ENCODE measurements around the gene CACTIN.
"Not testable (repeated sequence)": the region's sequence is repeated elsewhere in the genome, so short reads cannot be mapped to it uniquely, and the experiment has no call there.

The CACTIN gene

DNA sequence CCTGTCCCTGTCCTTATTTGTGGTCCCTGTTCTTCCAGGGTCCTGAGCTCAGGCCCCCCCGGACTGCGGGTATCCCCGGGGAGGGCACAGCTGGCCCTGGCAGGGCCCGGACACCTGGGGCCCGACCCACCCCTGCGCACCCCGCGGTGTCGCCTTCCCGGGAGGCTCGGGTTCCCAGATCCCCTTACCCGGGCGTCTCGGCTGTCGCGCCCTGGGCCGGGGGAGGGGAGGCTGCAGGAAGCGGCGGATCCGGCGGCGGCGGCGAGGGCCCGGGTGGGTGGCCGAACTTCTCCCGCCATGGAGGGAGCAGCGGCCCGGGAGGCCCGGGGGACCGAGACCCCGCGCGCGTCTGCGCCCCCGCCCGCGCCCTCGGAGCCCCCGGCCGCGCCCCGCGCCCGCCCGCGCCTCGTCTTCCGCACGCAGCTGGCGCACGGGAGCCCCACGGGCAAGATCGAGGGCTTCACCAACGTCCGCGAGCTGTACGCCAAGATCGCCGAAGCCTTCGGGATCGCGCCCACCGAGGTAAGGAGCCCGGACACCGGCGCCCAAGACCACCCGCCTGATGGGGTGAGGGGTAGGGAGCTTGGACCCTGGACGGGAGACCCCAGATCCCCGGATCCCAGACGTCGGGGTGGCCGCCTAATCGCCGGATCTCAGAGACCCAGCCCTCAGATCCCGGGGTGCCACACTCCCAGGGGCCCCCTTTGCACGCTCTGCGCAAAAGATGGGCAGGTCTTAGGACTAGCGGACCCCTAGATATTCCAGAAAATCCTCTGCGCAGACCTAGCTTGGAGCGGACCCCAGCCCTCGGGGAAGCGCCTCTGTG lies 41.1 kb downstream of the CACTIN start, which contains the start of gene GIPC3:
Gene GIPC3 (plus strand): TSS at position 178 of the 826 bp plus-strand sequence. CDS start 120 bp downstream, at position 298.
- no peak for DNase-seq

DNA sequence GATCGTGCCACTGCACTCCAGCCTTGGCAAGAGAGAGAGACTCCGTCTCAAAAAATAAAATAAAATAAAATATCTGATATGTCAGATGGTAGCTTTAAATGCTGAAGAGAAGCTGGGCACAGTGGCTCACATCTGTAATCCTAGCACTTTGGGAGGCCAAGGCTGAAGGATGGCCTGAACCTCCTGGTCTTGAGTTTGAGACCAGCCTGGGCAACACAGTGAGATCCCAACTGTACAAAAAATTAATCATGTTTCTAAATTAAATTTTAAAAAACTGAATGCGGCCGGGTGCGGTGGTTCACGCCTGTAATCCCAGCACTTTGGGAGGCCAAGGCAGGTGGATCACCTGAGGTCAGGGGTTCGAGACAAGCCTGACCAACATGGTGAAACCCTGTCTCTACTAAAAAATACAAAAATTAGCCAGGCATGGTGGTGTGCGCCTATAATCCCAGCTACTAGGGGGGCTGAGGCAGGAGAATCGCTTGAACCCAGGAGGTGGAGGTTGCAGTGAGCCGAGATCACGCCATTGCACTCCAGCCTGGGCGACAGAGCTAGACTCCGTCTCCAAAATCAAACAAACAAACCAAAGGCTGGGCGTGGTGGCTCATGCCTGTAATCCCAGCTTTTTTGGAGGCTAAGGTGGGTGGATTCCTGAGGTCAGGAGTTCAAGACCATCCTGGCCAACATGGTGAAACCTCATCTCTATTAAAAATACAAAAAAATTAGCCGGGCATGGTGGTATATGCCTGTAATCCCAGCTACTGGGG lies 42.4 kb downstream of the CACTIN start:
- DNase-seq = not testable (repeated sequence)

DNA sequence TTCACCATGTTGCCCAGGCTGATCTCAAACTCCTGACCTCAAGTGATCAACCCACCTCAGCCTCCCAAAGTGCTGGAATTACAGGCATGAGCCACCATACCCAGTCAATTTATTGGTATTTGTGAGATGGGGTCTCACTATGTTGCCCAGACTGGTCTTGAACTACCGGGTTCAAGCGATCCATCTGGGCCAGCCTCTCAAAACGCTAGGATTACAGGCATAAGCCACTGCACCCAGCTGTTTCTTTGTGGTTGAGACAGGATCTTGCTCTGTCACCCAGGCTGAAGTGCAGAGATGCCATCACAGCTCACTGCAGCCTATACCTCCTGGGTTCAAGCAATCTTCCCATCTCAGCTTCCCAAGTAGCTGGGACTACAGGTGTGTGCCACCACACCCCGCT lies 44.8 kb downstream of the CACTIN start:
- DNase-seq = not testable (repeated sequence)

DNA sequence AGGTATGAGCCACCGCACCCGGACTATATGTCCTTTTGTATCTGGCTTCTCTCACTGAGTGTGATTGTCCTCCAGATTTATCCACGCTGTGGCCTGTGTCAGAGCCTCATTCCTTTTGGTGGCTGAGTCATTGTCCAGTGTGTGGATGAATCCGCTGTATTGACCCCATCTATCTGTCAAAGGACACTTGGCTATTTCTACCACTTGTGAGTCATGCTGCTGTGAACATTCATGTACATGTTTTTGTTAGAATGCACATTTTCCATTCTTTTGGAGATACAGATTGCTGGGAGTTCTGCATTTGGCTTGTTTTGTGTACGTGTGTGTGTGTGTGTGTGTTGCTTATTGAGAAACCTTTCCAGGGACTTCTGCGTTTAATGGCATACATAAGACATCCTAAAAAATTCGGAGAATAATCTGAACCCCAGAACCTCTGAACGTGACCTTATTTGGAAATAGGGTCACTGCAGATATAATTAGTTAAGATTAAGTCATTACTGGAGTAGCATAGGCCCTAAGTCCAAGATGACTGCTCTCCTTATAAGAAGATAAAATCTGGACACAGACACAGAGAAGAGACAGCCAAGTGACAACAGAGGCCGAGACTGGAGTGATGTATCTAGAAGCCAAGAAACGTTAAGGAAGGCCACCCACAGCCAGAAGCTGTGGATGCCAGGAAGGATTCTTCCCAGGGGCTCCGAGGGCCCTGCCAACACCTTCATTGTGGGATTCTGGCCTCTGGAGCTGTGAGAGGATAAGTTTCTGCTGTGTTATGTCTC lies 46.2 kb downstream of the CACTIN start:
- DNase-seq = no peak

DNA sequence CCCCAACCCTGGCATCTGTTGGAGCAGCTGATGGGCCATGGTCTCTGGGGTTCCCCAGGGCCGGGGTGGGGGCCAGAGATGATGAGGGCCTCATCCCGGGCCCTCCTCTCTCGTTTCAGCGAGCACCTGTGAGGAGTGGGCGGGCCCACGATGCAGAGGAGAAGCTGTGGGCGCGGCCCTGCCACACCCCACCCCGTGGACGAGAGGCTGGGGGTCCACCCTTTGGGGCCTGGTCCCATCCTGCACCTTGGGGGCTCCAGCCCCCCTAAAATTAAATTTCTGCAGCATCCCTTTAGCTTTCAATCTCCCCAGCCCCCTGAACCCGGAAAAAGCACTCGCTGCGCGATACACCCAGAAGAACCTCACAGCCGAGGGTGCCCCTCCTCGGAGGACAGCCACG lies 48.2 kb downstream of the CACTIN start:
- DNase-seq = no peak

DNA sequence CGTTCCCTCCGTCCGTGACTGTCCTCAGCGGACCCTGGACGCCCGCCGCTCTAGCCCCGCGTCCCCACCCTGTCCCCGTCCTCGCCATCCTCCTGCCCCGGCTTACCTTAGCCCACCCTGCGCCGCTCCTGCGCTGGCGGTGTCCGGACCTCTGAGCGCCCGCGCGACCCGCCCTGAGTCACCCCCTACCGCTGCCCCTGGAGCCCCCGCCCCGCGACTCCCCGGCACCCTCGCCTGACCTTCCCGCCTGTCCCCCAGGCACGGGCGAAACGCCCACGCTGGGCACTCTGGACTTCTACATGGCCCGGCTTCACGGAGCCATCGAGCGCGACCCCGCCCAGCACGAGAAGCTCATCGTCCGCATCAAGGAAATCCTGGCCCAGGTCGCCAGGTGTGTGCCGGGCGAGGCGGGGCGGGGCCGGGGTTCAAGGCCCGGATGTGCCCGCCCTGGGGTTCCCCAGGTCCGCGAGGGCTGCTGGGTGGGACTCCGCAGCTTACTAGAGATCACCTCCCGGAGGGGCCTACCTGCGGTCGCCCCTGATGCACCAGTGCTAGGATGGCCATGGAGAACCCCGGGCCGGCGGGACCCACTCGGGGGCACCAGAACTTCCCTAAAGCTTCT lies 48.8 kb downstream of the CACTIN start:
- DNase-seq = no peak

DNA sequence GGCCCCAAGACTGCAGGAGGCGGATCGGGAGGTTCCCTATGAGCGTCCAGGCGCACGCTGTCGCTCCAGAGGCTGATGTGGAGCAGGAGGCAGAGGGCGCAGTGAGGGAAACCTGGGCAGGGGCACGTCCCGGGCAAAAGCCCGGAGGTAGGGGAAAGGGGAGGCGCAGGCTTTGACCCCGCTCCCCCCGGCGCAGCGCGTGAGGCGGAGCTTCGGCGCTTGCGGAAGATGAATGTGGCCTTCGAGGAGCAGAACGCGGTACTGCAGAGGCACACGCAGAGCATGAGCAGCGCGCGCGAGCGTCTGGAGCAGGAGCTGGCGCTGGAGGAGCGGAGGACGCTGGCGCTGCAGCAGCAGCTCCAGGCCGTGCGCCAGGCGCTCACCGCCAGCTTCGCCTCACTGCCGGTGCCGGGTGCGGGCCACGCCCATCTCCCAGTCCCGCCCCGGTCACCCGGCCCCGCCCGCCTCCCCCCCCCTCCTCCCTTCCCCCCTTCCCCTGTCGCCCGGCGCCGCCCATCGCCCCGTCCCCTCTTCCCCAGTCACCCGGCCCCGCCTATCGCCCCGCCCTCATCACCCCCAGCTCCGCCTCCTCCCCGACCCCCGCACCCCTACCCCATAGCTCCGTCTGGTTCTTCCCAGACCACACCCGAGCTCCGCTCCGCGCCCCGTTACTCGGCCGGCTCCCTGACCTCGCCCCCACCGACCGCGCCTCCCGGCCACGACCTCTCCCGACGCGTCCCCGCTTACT lies 49.7 kb downstream of the CACTIN start:
- peak; percentile 82 for DNase-seq

DNA sequence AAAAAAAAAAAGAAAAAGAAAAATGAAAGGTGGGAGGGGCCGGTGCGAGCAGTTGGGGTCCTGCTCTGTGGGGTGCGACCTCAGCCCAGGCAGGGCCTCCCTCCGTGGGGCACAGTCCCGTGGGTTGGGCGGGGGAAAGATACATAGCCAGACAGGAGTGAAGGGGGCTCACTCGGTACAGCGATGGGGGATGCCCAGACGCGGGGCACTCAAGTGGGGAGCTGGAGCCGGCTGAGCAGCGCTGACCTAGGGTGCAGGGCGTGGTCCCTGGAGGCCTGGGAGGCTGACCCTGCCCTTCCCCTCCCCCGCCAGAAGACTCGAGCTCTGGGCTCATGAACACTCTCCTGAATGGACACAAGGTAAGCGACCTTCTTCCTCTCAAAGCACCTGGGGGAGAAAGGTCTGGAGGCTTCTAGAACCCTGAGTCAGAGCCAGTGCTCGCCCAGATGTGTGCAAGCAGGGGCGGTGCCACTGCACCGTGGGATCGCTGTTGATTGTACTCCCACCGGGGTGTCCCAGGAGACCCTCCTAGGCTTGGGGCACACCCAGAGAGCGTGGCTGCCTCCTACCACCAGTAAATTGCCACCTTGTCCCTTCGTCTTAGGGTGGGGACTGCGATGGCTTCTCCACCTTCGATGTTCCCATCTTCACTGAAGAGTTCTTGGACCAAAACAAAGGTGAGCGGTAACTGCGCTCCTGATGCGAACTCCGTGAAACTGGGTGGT lies 50.5 kb downstream of the CACTIN start:
- DNase-seq = no peak

DNA sequence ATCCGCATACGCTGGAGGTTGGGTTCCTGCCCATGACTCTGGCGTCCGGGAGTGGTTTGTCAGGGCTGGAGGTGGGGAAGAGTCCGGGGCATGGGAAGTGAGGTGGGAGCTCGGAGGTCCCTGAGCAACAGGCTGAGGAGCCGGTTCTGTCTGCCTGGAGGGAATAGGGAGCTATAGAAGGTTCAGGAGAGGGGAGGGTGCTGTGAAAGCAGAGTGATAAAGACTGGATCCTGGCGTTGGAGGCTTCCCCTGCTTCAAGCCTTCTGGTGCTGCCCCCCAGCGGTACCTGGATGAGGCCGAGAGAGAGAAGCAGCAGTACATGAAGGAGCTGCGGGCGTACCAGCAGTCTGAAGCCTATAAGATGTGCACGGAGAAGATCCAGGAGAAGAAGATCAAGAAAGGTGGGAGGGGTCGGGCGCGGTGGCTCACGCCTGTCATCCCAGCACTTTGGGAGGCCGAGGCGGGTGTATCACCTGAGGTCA lies 51.3 kb downstream of the CACTIN start:
- DNase-seq = no peak

DNA sequence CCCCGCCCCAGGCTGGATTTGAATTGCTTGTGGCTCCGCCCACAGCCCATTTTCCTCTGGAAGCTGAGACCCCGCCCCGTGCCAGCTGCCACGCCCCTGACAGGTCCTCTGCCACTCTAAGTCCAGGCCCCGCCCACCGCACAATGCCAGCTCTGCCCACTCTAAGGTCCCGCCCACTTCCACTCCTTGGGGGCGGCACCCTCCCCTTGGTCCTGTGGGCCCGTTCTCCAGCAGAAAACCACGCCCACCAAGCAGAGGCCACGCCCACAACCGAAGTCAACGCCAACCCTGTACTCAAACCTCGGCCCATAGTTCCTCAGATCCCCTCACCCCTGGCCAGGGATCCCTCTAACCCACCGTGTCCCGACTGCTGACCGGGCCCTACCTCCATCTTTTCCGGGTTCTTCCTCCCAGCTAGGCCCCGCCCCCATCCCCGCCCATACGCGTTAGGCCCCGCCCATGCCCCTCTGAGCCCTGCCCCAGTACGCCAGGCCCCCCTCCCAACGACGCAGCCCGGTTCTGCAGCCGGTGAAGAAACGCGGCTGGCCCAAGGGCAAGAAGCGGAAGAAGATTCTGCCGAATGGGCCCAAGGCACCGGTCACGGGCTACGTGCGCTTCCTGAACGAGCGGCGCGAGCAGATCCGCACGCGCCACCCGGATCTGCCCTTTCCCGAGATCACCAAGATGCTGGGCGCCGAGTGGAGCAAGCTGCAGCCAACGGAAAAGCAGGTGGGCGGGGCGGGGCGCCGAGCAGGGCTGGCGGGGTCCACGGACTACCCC lies 52.5 kb downstream of the CACTIN start:
- DNase-seq = peak; percentile 83

DNA sequence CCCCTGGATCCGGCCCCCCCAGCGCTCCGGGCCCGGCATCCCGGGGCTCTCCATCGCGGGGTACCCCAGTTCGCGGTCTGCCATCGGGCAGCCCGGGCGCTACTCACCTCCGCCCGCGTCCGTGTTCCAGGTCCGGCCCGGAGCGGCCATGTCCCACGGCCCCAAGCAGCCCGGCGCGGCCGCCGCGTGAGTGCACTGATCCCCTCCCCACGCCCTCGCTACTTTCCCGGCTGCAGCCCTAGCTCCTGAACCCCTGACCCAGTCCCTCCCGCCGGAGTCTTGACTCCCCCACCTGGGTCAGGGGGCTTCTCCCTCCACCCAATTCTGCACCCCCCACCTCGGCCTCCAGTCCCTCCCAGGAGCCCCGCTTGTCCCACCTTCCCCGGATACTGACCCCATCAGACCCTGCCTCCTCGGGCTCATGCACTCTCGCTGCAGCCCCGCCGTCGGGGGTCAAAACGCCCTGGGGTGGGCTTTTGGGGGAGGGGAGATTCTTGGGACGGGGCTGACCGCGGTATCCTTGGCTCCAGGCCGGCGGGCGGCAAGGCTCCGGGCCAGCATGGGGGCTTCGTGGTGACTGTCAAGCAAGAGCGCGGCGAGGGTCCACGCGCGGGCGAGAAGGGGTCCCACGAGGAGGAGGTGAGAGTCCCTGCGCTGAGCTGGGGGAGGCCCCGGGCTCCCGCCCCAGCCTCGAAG lies 53.3 kb downstream of the CACTIN start:
- DNase-seq = no peak

DNA sequence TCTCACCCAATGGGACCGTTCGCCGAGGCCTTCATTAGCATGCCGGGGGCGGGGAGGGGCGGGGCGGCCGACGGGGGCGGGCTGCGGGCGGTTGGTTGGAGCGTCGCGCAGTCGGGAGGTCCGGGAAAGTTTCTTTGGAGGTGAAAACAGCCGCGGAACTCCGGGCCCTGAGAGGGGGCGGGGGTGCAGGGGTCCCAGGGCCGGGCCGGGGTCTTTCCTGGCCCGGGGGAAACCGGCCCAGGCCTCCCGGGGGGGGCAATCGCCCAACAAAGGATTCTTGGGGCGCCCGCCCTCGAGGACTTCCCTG lies 53.8 kb downstream of the CACTIN start, which contains the start of gene HMG20B:
Gene HMG20B (plus strand): TSS at position 90 of the 307 bp plus-strand sequence. CDS start 366 bp downstream, outside the sequence.
- no peak for DNase-seq

DNA sequence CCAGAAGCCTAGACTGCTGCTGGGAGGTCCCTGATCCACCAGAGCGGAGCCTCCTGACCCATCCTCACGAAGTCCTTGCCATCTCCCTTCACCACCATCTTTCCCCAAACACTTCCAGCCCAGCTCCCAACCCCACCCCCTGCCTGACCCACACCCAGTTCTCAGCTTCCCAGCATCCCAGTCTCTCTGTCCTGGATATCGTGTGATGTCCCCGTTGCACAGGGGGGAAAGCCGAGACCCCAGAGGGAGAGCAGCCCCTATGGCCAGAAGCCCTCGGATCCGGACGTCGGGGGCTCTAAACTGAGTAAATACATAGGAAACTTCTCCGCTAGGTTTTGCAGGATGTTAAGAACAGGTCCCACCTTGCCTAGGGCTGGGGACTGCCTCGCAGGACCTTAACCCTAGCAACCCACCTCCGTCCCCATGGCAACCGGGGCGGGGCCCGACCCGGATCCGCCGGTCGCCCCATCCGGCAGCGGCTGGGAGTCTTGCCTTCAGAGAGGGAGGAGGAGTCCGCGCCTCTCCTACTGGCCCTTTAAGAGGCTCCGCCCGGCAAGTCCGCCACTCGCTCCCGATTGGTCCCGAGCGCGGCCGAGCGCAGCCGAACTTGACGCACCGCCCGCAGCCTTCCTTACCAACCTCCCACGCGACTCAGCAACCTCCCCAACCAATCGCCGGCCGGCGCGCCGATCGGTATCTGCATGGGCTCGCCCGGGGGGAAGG lies 54.3 kb downstream of the CACTIN start:
- peak; percentile 99 for DNase-seq

DNA sequence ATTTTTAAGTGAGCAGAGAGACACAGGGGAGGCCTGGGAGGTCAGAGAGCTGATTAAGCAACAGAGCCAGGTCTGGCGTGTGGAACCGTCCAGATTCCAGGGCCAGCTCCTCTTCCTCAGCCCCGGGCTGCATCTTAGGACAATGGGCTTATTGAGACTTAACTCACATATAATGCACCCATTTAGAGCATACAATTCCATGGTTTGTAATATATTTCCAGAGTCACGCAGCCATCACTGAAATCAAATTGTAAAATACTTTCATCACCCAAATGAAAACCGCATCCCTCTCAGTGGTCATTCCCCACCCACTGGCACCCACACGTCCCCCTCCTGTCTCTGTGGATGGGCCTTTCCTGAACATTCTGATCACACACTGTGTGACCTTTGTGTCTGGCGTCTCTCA lies 56.0 kb downstream of the CACTIN start:
- no peak for DNase-seq

DNA sequence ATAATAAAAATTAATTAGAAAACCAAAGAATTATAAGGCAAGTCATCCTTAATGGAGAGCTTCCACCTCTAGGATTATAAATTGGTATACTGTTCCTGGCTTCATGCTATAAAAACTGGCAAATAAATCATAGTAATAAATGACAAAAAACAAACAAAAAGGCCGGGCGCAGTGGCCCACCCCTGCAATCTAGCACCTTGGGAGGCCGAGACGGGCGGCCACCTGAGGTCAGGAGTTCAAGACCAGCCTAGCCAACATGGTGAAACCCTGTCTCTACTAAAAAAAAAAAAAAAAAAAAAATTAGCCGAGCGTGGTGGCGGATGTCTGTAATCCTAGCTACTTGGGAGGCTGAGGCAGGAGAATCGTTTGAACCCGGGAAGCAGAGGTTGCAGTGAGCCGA lies 56.5 kb downstream of the CACTIN start:
- DNase-seq = not testable (repeated sequence)

DNA sequence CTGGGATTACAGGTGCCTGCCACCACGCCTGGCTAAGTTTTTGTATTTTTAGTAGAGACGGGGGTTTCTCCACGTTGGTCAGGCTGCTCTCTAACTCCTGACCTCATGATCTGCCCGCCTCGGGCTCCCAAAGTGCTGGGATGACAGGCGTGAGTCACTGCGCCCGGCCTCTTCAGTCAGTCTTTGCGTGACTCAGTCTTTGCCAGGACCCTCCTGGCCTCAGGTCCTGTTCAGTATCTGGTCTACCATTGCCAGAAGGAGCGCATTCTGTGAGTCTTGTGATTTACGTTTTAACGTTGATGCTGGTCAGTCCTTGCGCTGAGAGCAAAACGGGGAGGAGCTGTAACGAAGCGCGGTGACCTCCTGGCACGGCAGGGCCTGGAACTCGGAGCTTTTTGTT lies 61.5 kb downstream of the CACTIN start:
- DNase-seq = no peak

DNA sequence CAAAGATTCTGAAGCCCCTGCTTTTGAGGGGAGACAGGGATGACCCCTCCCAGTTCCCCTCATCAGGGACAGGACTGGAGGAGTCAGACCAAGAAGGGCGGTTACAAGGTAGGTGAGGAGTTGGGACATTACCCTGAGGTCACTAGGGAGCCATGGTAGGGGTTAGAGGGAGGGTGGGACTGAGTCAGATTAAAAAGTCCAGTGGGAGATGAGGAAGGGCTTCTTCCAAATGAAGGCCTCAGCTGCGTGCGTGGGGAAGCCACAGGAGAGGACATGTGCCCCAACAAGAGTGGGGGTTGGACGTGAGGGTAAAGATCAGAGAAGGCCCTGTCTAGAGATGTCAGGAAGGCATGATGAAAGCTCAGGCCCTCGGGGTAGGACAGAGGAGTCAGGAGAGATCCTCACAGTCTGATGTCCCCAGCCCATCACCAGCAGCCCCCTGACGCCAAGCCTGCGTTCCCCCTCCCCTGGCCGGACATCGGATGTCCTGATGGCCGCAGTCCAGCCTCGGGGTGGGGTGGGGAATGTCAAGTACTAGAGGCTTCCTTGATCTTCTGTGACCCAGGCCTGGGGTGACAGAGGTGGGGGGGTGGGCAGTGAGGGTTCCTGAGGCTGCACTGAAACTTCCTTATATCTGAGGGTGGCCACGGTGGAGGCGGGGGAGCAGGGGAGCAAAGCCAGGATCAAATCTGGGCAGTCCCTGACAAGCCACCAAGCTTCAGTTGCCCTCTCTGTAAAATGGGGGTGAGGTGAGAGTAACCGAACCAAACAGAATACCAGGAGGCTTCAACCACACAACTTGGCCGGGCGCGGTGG lies 62.7 kb downstream of the CACTIN start:
- no peak for DNase-seq
